ENCODE data around the gene TSPAN4.

TSPAN4 gene

GRCh38 chr11:804599-804964, 38.1 kb upstream of the TSPAN4 start:
- no peak for DNase-seq (ENCODE audit: low spot score)

DNA sequence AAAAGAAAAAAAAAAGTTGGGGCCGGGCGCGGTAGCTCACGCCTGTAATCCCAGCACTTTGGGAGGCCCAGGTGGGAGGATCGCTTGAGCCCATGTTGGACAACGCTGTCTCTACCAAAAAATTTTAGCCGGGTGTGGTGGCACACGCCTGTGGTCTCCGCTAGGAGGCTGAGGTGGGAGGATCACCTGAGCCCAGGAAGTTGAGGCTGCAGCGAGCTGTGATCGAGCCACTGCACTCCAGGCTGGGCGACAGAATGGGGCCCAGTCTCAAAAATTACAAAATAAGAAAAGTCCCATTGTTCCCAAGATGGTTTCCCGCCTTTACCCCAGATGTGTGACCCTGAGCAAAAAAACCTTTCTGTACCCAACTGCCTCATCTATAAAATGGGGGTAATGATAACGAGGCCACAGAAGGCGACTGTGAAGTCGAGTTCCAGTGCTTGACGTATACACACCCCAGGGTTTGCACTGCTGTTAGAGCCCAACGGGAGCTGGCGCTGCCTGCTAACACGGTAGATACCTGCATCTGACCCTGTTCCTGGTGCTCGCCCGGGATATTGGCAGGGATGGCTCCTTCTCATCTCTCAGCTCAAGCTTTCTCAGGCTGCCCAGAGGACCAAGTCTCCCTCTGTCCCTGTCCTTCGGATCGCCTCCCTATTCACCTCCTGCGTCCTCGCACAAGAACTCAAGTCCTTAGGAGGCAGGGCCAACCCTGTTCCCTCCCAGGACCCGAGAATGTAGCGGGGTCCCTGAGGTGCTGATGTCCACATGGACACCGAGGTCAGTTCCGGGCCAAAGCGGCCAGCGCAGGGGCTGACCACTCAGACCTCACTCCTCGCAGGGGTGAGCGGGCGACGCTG, 34.0 kb upstream of the TSPAN4 start:
- DNase-seq (ENCODE audit: low spot score) = peak; percentile 87

DNA sequence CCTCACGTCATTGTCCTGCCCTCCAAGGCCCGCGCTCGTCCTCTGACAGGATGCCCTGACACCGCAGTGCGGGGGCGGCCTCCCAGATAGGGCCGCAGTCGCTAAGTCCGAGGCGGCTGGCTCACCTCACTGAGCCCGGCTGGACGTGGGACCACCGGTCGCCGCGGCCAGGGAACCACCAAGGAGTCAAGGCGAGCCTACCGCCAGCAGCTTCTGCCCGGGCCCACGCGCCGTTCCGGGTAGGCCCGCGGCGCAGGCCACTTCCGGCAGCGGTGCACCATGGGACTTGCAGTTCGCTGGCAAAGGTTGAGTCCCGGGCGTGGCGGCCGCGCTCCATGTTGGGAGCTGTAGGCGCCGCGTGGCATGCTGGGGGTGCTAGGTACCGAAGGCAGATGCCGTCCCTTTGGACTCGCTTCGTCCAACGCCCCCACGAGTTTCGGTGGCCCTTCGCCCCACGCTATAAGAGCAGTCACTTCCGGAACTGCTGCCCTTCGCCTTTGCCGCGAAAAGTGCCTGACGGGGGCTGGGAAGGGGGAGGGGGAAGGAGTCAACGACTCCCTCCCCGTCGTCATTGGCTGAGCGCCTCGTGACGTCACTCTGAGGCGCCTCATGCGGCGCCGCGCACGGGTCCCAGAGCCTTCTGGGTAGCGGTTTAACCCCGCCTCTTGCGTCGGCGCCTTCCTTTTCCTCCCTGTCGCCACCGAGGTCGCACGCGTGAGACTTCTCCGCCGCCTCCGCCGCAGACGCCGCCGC, 33.2 kb upstream of the TSPAN4 start, which contains the start of gene RPLP2:
TSS of gene RPLP2 (plus strand) at position 681 of the 753 bp plus-strand sequence. CDS start 268 bp downstream, outside the sequence.
- DNase-seq (ENCODE audit: low spot score) = peak; percentile 92

DNA sequence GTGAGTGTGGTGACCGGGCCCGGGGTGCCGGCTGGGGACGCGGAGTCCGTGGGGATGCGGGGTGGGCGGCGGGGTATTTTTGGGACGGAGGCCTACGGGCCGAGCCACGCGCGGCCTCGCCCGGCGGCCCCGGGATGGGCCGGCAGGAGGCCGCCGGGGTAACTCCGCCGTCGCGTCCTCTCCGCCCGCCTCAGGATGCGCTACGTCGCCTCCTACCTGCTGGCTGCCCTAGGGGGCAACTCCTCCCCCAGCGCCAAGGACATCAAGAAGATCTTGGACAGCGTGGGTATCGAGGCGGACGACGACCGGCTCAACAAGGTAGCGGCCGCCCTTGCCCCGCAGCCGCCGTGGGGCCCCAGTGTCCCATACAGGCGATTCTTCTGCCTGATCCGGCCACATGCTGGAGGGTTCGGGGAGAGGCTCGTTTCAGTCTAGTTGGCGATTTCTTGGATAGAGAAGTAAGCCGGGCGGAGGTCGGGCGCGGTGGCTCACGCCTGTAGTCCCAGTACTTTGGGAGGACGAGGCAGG, 32.5 kb upstream of the TSPAN4 start:
- no peak for DNase-seq (ENCODE audit: low spot score)

GRCh38 chr11:811446-812245, 31.0 kb upstream of the TSPAN4 start:
- DNase-seq (ENCODE audit: low spot score) = no peak

DNA sequence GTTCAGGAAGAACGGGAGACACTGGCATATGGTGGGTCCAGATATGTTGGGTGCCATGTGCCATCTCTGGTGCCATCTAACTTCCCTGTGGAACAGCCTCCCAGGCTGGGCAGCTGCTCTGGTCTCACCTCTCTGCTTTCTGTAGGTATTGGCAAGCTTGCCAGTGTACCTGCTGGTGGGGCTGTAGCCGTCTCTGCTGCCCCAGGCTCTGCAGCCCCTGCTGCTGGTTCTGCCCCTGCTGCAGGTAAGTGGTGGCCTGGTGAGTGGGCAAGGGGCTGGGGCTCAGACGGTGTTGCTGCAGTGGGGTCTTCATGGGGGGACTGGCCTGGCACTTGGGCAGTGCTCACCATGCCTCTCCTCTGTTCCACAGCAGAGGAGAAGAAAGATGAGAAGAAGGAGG, 30.3 kb upstream of the TSPAN4 start:
- no peak for DNase-seq (ENCODE audit: low spot score)

GRCh38 chr11:813072-813455, 29.6 kb upstream of the TSPAN4 start:
- no peak for DNase-seq (ENCODE audit: low spot score)

- DNase-seq (ENCODE audit: low spot score) = no peak
Measured at GRCh38 chr11:813456-814096, 29.1 kb upstream of the TSPAN4 start.

DNA sequence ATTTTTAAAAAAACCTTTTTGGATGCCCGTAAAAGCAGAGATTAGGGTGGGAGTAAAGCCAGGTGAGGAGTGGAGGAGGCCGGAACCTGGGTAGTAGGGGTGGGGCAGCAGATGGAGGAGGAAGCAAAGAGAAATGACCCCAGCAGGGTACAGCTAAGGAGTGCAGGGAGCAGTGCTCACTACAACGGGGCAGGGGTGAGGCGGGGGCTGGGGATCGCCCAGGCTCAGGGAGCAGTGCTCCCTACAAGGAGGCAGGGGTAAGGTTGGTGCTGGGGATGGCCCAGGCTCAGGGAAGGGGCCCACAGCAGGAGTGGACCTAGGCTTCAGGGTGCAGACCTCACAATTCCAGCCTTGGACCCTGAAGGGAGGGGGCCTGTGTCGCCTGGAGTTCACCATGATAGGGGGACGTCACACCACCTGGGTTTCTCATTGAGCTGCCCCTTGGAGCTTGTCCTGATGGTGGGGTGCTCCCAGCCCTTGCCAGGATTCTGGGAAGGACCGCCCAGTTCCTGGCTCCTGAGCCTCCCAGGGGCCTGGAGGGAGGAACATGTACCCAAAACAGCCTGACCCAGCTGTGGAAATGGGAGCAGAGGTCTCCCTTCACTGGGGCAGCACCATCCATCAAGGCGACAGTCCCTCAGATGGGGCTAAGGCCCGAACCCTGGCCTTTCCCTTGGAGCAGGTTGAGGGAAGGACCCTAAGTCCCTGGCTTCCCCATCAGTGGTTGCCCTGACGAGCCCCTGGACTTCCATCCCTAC, 26.8 kb upstream of the TSPAN4 start:
- DNase-seq (ENCODE audit: low spot score) = no peak

DNA sequence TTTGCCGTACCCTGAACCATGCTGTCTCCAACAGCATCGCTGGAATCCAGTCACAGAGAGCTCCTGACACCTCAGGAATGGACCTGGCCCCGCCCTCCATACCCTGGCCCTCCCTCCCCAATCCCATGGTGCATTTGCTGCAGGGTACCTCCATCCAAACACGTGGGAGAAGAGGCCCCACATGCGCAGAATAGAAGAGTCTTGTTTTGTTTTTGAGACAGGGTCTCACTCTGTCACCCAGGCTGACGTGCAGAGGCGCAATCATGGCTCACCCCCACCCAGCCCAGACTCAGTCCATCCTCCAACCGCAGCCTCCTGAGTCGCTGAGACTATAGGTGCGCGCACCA, 26.2 kb upstream of the TSPAN4 start:
- DNase-seq (ENCODE audit: low spot score) = no peak

- DNase-seq (ENCODE audit: low spot score) = peak; percentile 41
Measured at GRCh38 chr11:818396-819128, 24.1 kb upstream of the TSPAN4 start, which contains the start of gene PNPLA2. TSS of gene PNPLA2 (plus strand) at chr11:818914. CDS start at chr11:819719, 805 bp downstream.

GRCh38 chr11:819129-819931, 23.3 kb upstream of the TSPAN4 start:
- DNase-seq (ENCODE audit: low spot score) = peak; percentile 82

GRCh38 chr11:819943-820649, 22.6 kb upstream of the TSPAN4 start:
- peak; percentile 94 for DNase-seq (ENCODE audit: low spot score)

GRCh38 chr11:820655-821511, 21.8 kb upstream of the TSPAN4 start:
- no peak for DNase-seq (ENCODE audit: low spot score)

GRCh38 chr11:821512-822371, 20.9 kb upstream of the TSPAN4 start:
- no peak for DNase-seq (ENCODE audit: low spot score)

GRCh38 chr11:823441-824291, 19.0 kb upstream of the TSPAN4 start:
- DNase-seq (ENCODE audit: low spot score) = no peak

All from HuH-7.5 (cell line).